HepG2 (cell line): ENCODE results near the gene MAP3K1. TPM values are rescaled to one million over a fixed set of nuclear protein-coding genes. Genes with fewer than 3 reads are reported as not detected.
A peak's percentile ranks its signal among the peaks of the same experiment; 100 is the strongest.

Experiments
- EHMT2 ChIP-seq: fragments of 200-600 bp; sonication (generic); IDR thresholded peaks from 2 replicates; pipeline ENCODE4 v1.7.0; 2017; ENCODE audit warnings: antibody characterized with exemption, low read depth, low read length, borderline replicate concordance
- GATAD1 ChIP-seq: IDR thresholded peaks from 2 replicates; pipeline ENCODE4 v1.6.1; 2016; ENCODE audit warnings: missing genetic modification reagents, missing compliant biosample characterization
- IKZF5 ChIP-seq: IDR thresholded peaks from 2 replicates; pipeline ENCODE4 v1.6.1; 2018; ENCODE audit warnings: missing genetic modification reagents, mild to moderate bottlenecking, missing compliant biosample characterization
- IRF1 ChIP-seq: sonication (generic); formaldehyde crosslinking; IDR thresholded peaks from 2 replicates; pipeline ENCODE4 v1.4.0; 2020; ENCODE audit warnings: low read depth, mild to moderate bottlenecking, missing genetic modification reagents
- JUNB ChIP-seq: sonication (generic); formaldehyde crosslinking; IDR thresholded peaks from 2 replicates; pipeline ENCODE4 v1.8.0; 2022; ENCODE audit warnings: missing genetic modification reagents, mild to moderate bottlenecking, borderline replicate concordance
- KLF11 ChIP-seq: IDR thresholded peaks from 2 replicates; pipeline ENCODE4 v1.6.1; 2016; ENCODE audit warnings: missing compliant biosample characterization
- MED1 ChIP-seq: sonication (generic); formaldehyde crosslinking; IDR thresholded peaks from 2 replicates; pipeline ENCODE4 v1.4.0; 2020; ENCODE audit warnings: missing genetic modification reagents
- MIXL1 ChIP-seq: IDR thresholded peaks from 2 replicates; pipeline ENCODE4 v1.6.1; 2016
- RAD21 ChIP-seq: fragments of 450-650 bp; formaldehyde crosslinking; IDR thresholded peaks from 2 replicates; pipeline ENCODE4 v1.5.0; 2020; ENCODE audit warnings: mild to moderate bottlenecking
- SMAD3 ChIP-seq: sonication (generic); formaldehyde crosslinking; IDR thresholded peaks from 2 replicates; pipeline ENCODE4 v1.4.0; 2020; ENCODE audit warnings: missing genetic modification reagents
- SMC3 ChIP-seq: IDR thresholded peaks from 2 replicates; pipeline ENCODE4 v1.6.1; 2011; ENCODE audit warnings: low read length, improper control_type of control experiment
- ZC3H13 ChIP-seq: sonication (generic); formaldehyde crosslinking; IDR thresholded peaks from 2 replicates; pipeline ENCODE4 v1.8.1; 2023; ENCODE audit warnings: mild to moderate bottlenecking, missing genetic modification reagents, moderate library complexity
- ZFP1 ChIP-seq: IDR thresholded peaks from 2 replicates; pipeline ENCODE4 v1.6.1; 2016
- ZKSCAN5 ChIP-seq: sonication (generic); formaldehyde crosslinking; IDR thresholded peaks from 2 replicates; pipeline ENCODE4 v1.5.1; 2020; ENCODE audit warnings: mild to moderate bottlenecking, missing genetic modification reagents
- ZNF136 ChIP-seq: sonication (generic); formaldehyde crosslinking; IDR thresholded peaks from 2 replicates; pipeline ENCODE4 v1.8.1; 2022; ENCODE audit warnings: low read depth, mild to moderate bottlenecking, moderate library complexity, missing genetic modification reagents
- ZNF142 ChIP-seq: sonication (generic); formaldehyde crosslinking; IDR thresholded peaks from 2 replicates; pipeline ENCODE4 v1.4.0; 2020; ENCODE audit warnings: missing genetic modification reagents
- ZNF333 ChIP-seq: sonication (generic); formaldehyde crosslinking; IDR thresholded peaks from 2 replicates; pipeline ENCODE4 v1.4.0; 2020; ENCODE audit warnings: mild to moderate bottlenecking, missing genetic modification reagents, borderline replicate concordance
- ZNF614 ChIP-seq: IDR thresholded peaks from 2 replicates; pipeline ENCODE4 v1.6.1; 2018; ENCODE audit warnings: missing biosample characterization, missing genetic modification reagents, inconsistent platforms, borderline replicate concordance
- ZNF691 ChIP-seq: sonication (generic); formaldehyde crosslinking; IDR thresholded peaks from 2 replicates; pipeline ENCODE4 v1.4.0; 2020; ENCODE audit warnings: missing genetic modification reagents, low read depth, mild to moderate bottlenecking, borderline replicate concordance
- ZNF749 ChIP-seq: sonication (generic); formaldehyde crosslinking; IDR thresholded peaks from 2 replicates; pipeline ENCODE4 v1.8.0; 2022; ENCODE audit warnings: mild to moderate bottlenecking, missing genetic modification reagents, moderate library complexity, borderline replicate concordance
- polyA plus RNA-seq, 8 experiments: library from polyadenylated mRNA; depleted of rRNA in 3 of 8; stranded (reverse) in 7 of 8; unstranded in 1 of 8; fragments of >200 nt; fragmentation: Illumina TruSeq in 4 of 8; extraction: Trizol in 4 of 8; gene quantifications; 2 replicates each; pipeline versions ENCODE4 v1.2.1 to v1.2.3, GENCODE V29; 2011 to 2016; ENCODE audit warnings: low read depth in 4 of 8, missing spikeins in 1 of 8, mixed read lengths in 1 of 8; ENCODE audit not compliant: insufficient read depth in 1 of 8
- total RNA-seq, 5 experiments: library from RNA; depleted of rRNA; stranded (reverse); fragments of >200 nt; fragmentation: Illumina TruSeq; extraction: Trizol; gene quantifications; 2 replicates each; pipeline ENCODE4 v1.2.3, GENCODE V29; 2016; ENCODE audit warnings: low read depth in 1 of 5

Gene MAP3K1
- total and polyA plus RNA-seq, 2 of the 13 experiments (the other 11 are each of a cell fraction or from before 2014, with no cell fraction given), result 16.4 to 30.3 TPM

- TF ChIP-seq ZFP1 (CRISPR knock-in tag), result no peak
- no peak for TF ChIP-seq ZKSCAN5 (CRISPR knock-in tag)
- 0 out of 2 replicates have a peak, but pooled peaks have one; percentile 23 for TF ChIP-seq ZNF614 (CRISPR knock-in tag)
- TF ChIP-seq ZNF691, result no peak
- TF ChIP-seq ZC3H13 (CRISPR knock-in tag), result no peak
- TF ChIP-seq SMC3, result peak; percentile 87
- TF ChIP-seq MED1 (CRISPR knock-in tag), result no peak
- TF ChIP-seq GATAD1, result no peak
- TF ChIP-seq EHMT2, result no peak
- TF ChIP-seq SMAD3 (CRISPR knock-in tag), result 0 out of 2 replicates have a peak, but pooled peaks have one; percentile 34
- no peak for TF ChIP-seq IKZF5
- no peak for TF ChIP-seq ZNF749 (CRISPR knock-in tag)
- no peak for TF ChIP-seq KLF11
- TF ChIP-seq ZNF333 (CRISPR knock-in tag), result no peak
- peak; percentile 77 for TF ChIP-seq RAD21 (CRISPR knock-in tag)
- 0 out of 2 replicates have a peak, but pooled peaks have one; percentile 37 for TF ChIP-seq JUNB (CRISPR knock-in tag)
- TF ChIP-seq ZNF136 (CRISPR knock-in tag), result no peak
- TF ChIP-seq IRF1 (CRISPR knock-in tag), result no peak
- TF ChIP-seq MIXL1 (CRISPR knock-in tag), result peak; percentile 69; the same call in 1 of the 2 replicates
- TF ChIP-seq ZNF142 (CRISPR knock-in tag), result no peak
These were observed 85.7 kb downstream of the MAP3K1 start (continued) for GRCh38 chr5:56900858-56901578.
